ENCODE measurements around the gene CBX8. TPM values are rescaled to one million over a fixed set of nuclear protein-coding genes. Genes with fewer than 3 reads are reported as not detected.
A peak's percentile ranks its signal among the peaks of the same experiment; 100 is the strongest.

Gene CBX8
- total and polyA plus RNA-seq, 2 of the 13 experiments (the other 11 are each of a cell fraction or from before 2014, with no cell fraction given) = 0.34 to 12.6 TPM

DNA sequence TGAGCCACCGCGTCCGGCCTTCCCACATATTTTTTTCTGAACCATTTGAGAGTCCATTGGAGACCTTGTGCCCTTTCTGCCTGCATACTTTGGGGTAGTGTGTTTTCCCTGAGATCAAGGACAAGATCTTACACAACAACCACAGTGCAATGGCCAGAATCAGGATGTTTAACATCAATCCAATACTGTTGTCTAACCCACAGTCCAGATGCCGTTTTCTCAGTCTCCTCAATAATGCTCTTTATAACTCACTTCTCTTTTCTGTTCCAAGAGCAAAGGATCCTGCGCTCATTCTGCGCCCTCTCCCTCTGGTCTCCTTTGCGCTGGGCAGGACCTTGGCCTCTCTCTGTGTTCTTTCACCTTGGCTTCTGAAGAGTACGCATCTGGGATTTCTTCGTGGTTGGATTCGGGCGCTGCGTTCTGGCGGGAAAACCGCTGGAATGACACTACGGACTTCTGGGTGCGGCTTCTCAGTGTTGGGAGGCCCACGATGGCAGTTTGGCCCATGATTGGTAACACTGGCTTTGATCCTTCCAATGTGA lies 25.8 kb upstream of the CBX8 start (continued):
- TF ChIP-seq, protein P1, sequence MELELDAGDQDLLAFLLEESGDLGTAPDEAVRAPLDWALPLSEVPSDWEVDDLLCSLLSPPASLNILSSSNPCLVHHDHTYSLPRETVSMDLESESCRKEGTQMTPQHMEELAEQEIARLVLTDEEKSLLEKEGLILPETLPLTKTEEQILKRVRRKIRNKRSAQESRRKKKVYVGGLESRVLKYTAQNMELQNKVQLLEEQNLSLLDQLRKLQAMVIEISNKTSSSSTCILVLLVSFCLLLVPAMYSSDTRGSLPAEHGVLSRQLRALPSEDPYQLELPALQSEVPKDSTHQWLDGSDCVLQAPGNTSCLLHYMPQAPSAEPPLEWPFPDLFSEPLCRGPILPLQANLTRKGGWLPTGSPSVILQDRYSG (CRISPR knock-in tag; IDR thresholded peaks at IDR 0.05) = 0 out of 2 replicates have a peak, but pooled peaks have one; percentile 62
- TF ChIP-seq, protein P2, sequence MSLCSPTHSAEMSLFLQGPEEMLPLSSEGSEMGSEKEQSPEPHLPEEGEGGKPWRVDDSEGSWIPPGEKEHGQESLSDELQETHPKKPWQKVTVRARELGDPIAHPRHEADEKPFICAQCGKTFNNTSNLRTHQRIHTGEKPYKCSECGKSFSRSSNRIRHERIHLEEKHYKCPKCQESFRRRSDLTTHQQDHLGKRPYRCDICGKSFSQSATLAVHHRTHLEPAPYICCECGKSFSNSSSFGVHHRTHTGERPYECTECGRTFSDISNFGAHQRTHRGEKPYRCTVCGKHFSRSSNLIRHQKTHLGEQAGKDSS (CRISPR knock-in tag; IDR thresholded peaks at IDR 0.05; ENCODE audit: borderline replicate concordance, low read depth) = peak; percentile 36; the same call in 1 of the 2 replicates
- TF ChIP-seq, protein P3, sequence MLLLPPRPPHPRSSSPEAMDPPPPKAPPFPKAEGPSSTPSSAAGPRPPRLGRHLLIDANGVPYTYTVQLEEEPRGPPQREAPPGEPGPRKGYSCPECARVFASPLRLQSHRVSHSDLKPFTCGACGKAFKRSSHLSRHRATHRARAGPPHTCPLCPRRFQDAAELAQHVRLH (CRISPR knock-in tag; IDR thresholded peaks at IDR 0.05; ENCODE audit: borderline replicate concordance, low read depth) = peak; percentile 90; the same call in 1 of the 2 replicates
- TF ChIP-seq RARG (CRISPR knock-in tag; IDR thresholded peaks at IDR 0.05; ENCODE audit: low read depth) (no peak), ZBTB8A (CRISPR knock-in tag; IDR thresholded peaks at IDR 0.05; ENCODE audit: borderline replicate concordance, low read depth) (no peak), ZNF430 (CRISPR knock-in tag; IDR thresholded peaks at IDR 0.05) (peak; percentile 87), KLF16 (CRISPR knock-in tag; IDR thresholded peaks at IDR 0.05) (peak in 1 of 2 experiments; percentile 77; a peak in 2 of 4 replicates), MAFK (conservative IDR thresholded peaks at IDR 0.05 in 1 of 2, IDR thresholded peaks at IDR 0.05 in 1 of 2; ENCODE audit: low read length in 2 of 2) (no peak), HMG20B (CRISPR knock-in tag; conservative IDR thresholded peaks at IDR 0.05) (peak; percentile 90), ZNF724P (CRISPR knock-in tag; IDR thresholded peaks at IDR 0.05; ENCODE audit: borderline replicate concordance) (no peak), GLI4 (CRISPR knock-in tag; IDR thresholded peaks at IDR 0.05; ENCODE audit: borderline replicate concordance) (no peak), ZNF326 (CRISPR knock-in tag; IDR thresholded peaks at IDR 0.05; ENCODE audit: borderline replicate concordance) (no peak)
- TF ChIP-seq, protein P4, sequence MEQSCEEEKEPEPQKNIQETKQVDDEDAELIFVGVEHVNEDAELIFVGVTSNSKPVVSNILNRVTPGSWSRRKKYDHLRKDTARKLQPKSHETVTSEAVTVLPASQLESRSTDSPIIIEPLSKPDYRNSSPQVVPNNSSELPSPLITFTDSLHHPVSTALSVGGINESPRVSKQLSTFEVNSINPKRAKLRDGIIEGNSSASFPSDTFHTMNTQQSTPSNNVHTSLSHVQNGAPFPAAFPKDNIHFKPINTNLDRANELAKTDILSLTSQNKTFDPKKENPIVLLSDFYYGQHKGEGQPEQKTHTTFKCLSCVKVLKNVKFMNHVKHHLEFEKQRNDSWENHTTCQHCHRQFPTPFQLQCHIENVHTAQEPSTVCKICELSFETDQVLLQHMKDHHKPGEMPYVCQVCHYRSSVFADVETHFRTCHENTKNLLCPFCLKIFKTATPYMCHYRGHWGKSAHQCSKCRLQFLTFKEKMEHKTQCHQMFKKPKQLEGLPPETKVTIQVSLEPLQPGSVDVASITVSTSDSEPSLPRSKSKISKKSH (CRISPR knock-in tag; IDR thresholded peaks at IDR 0.05; ENCODE audit: borderline replicate concordance) = no peak
- TF ChIP-seq, protein P5, sequence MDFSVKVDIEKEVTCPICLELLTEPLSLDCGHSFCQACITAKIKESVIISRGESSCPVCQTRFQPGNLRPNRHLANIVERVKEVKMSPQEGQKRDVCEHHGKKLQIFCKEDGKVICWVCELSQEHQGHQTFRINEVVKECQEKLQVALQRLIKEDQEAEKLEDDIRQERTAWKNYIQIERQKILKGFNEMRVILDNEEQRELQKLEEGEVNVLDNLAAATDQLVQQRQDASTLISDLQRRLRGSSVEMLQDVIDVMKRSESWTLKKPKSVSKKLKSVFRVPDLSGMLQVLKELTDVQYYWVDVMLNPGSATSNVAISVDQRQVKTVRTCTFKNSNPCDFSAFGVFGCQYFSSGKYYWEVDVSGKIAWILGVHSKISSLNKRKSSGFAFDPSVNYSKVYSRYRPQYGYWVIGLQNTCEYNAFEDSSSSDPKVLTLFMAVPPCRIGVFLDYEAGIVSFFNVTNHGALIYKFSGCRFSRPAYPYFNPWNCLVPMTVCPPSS (IDR thresholded peaks at IDR 0.05) = no peak
- TF ChIP-seq, protein P6, sequence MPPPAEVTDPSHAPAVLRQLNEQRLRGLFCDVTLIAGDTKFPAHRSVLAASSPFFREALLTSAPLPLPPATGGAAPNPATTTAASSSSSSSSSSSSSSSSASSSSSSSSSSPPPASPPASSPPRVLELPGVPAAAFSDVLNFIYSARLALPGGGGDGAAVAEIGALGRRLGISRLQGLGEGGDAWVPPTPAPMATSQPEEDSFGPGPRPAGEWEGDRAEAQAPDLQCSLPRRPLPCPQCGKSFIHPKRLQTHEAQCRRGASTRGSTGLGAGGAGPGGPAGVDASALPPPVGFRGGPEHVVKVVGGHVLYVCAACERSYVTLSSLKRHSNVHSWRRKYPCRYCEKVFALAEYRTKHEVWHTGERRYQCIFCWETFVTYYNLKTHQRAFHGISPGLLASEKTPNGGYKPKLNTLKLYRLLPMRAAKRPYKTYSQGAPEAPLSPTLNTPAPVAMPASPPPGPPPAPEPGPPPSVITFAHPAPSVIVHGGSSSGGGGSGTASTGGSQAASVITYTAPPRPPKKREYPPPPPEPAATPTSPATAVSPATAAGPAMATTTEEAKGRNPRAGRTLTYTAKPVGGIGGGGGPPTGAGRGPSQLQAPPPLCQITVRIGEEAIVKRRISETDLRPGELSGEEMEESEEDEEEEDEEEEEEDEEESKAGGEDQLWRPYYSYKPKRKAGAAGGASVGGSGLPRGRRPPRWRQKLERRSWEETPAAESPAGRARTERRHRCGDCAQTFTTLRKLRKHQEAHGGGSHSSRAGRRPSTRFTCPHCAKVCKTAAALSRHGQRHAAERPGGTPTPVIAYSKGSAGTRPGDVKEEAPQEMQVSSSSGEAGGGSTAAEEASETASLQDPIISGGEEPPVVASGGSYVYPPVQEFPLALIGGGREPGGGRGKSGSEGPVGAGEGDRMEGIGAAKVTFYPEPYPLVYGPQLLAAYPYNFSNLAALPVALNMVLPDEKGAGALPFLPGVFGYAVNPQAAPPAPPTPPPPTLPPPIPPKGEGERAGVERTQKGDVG (CRISPR knock-in tag; IDR thresholded peaks at IDR 0.05; ENCODE audit: borderline replicate concordance) = peak; percentile 45; the same call in 1 of the 2 replicates
- TF ChIP-seq, protein P7, sequence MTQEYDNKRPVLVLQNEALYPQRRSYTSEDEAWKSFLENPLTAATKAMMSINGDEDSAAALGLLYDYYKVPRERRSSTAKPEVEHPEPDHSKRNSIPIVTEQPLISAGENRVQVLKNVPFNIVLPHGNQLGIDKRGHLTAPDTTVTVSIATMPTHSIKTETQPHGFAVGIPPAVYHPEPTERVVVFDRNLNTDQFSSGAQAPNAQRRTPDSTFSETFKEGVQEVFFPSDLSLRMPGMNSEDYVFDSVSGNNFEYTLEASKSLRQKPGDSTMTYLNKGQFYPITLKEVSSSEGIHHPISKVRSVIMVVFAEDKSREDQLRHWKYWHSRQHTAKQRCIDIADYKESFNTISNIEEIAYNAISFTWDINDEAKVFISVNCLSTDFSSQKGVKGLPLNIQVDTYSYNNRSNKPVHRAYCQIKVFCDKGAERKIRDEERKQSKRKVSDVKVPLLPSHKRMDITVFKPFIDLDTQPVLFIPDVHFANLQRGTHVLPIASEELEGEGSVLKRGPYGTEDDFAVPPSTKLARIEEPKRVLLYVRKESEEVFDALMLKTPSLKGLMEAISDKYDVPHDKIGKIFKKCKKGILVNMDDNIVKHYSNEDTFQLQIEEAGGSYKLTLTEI (CRISPR knock-in tag; conservative IDR thresholded peaks at IDR 0.05) = no peak

Data from HepG2 (cell line).